Measurements from ENCODE around the gene ZNF148.

- TF ChIP-seq POLR2A (IDR thresholded peaks at IDR 0.05) (no peak), CTCF (IDR thresholded peaks at IDR 0.05) (no peak)
Observed at GRCh38 chr3:125382298-125382697, 7.2 kb upstream of the ZNF148 start.
